IMR-90 (cell line): ENCODE data around the gene TNFRSF21. TPM values are rescaled to one million over a fixed set of nuclear protein-coding genes. Genes with fewer than 3 reads are reported as not detected.
"Not testable (repeated sequence)": the region's sequence is repeated elsewhere in the genome, so short reads cannot be mapped to it uniquely, and the experiment has no call there.

Experiments
- ATAC-seq: fragments of 200-7000 bp; cut with Tn5 transposase; 2 replicates; pipeline ENCODE4 v1.9.1; 2020; ENCODE audit warnings: low read depth, mild to moderate bottlenecking, moderate library complexity
- BruUV-seq: library from RNA; stranded (reverse); fragments of 400-500 nt; replicated peaks from 2 replicates; lab custom pipeline; 2021; lab: Mats Ljungman, UMichigan
- CTCF ChIA-PET: fragments of 300-600 bp; formaldehyde crosslinking; extraction: SDS; loops from one replicate; lab custom pipeline; 2021; ENCODE audit warnings: antibody characterized with exemption; lab: Yijun Ruan, JAX
- POLR2A ChIA-PET: fragments of 300-600 bp; sonication (Branson Sonifier 250); formaldehyde crosslinking; loops from one replicate; lab custom pipeline; 2022; ENCODE audit warnings: antibody characterized with exemption; ENCODE audit not compliant: unreplicated experiment; lab: Charles Lee
- DNase-seq: peaks from one replicate; pipeline ENCODE4 v3.0.0; 2013
- H2AFZ ChIP-seq: replicated peaks from 2 replicates; pipeline ENCODE3; 2013; ENCODE audit warnings: low read length, mild to moderate bottlenecking; ENCODE audit not compliant: poor library complexity
- H2AK5ac ChIP-seq: 2 replicates; pipeline ENCODE4 v1.6.1; 2013; ENCODE audit warnings: low read depth, low read length, inconsistent platforms
- H2AK9ac ChIP-seq: replicated peaks from 2 replicates; pipeline ENCODE3; 2013; ENCODE audit warnings: mild to moderate bottlenecking, low read depth, low read length, moderate library complexity; ENCODE audit not compliant: poor library complexity
- H2BK120ac ChIP-seq: 2 replicates; pipeline ENCODE4 v1.6.1; 2013; ENCODE audit warnings: low read depth, low read length, inconsistent platforms
- H2BK15ac ChIP-seq: 3 replicates; pipeline ENCODE4 v1.6.1; 2013; ENCODE audit warnings: low read depth, low read length, inconsistent platforms
- H2BK20ac ChIP-seq: 2 replicates; pipeline ENCODE4 v1.6.1; 2013; ENCODE audit warnings: low read depth, mild to moderate bottlenecking, inconsistent platforms, low read length, moderate library complexity
- H2BK5ac ChIP-seq: 2 replicates; pipeline ENCODE4 v1.6.1; 2013; ENCODE audit warnings: mild to moderate bottlenecking, low read depth, low read length, inconsistent platforms; ENCODE audit not compliant: poor library complexity, severe bottlenecking
- H3K14ac ChIP-seq: replicated peaks from 2 replicates; pipeline ENCODE4 v1.6.1; 2013; ENCODE audit warnings: low read depth, low read length, inconsistent platforms
- H3K18ac ChIP-seq: 2 replicates; pipeline ENCODE4 v1.6.1; 2013; ENCODE audit warnings: low read depth, low read length, control low read depth
- H3K23ac ChIP-seq: 2 replicates; pipeline ENCODE4 v1.6.1; 2013; ENCODE audit warnings: low read depth, low read length, inconsistent platforms
- H3K27ac ChIP-seq: 2 replicates; pipeline ENCODE4 v1.5.1; 2013; ENCODE audit warnings: mild to moderate bottlenecking, control low read depth, low read length; ENCODE audit not compliant: insufficient read depth
- H3K27me3 ChIP-seq: 2 replicates; pipeline ENCODE4 v1.6.1; 2013; ENCODE audit warnings: low read length; ENCODE audit not compliant: control insufficient read depth, insufficient read depth
- H3K36me3 ChIP-seq: 2 replicates; pipeline ENCODE4 v1.6.1; 2013; ENCODE audit warnings: low read length, mixed read lengths; ENCODE audit not compliant: control insufficient read depth, insufficient read depth
- H3K4ac ChIP-seq: 2 replicates; pipeline ENCODE4 v1.6.1; 2013; ENCODE audit warnings: low read depth, low read length, inconsistent platforms
- H3K4me1 ChIP-seq: 2 replicates; pipeline ENCODE4 v1.6.1; 2013; ENCODE audit warnings: low read length, mixed read lengths; ENCODE audit not compliant: control insufficient read depth, insufficient read depth
- H3K4me2 ChIP-seq: 2 replicates; pipeline ENCODE4 v1.6.1; 2013; ENCODE audit warnings: low read depth, mild to moderate bottlenecking, control low read depth, low read length, moderate library complexity
- H3K4me3 ChIP-seq: 2 replicates; pipeline ENCODE4 v1.5.1; 2013; ENCODE audit warnings: low read depth, mild to moderate bottlenecking, control low read depth, low read length, moderate library complexity; ENCODE audit not compliant: insufficient read depth
- H3K56ac ChIP-seq: 2 replicates; pipeline ENCODE4 v1.6.1; 2013; ENCODE audit warnings: low read length, inconsistent platforms; ENCODE audit not compliant: insufficient read depth; ENCODE audit errors: extremely low read depth
- H3K79me1 ChIP-seq, 2 experiments: 2 replicates each; pipeline ENCODE4 v1.6.1; 2013; ENCODE audit warnings: low read length in 2 of 2, inconsistent platforms in 1 of 2, low read depth in 1 of 2
- H3K9ac ChIP-seq: 2 replicates; pipeline ENCODE4 v1.6.1; 2013; ENCODE audit warnings: low read depth, low read length, control low read depth
- H3K9me1 ChIP-seq: 2 replicates; pipeline ENCODE4 v1.6.1; 2013; ENCODE audit warnings: low read length, inconsistent platforms; ENCODE audit not compliant: insufficient read depth
- H3K9me3 ChIP-seq: 2 replicates; pipeline ENCODE4 v1.6.1; 2013; ENCODE audit warnings: low read length; ENCODE audit not compliant: control insufficient read depth, insufficient read depth
- H4K20me1 ChIP-seq: 2 replicates; pipeline ENCODE4 v1.6.1; 2013; ENCODE audit warnings: low read length, inconsistent platforms; ENCODE audit not compliant: insufficient read depth
- H4K5ac ChIP-seq: 2 replicates; pipeline ENCODE4 v1.6.1; 2013; ENCODE audit warnings: mild to moderate bottlenecking, low read depth, low read length, control low read depth
- H4K8ac ChIP-seq, 2 experiments: 2 replicates each; pipeline ENCODE4 v1.6.1; 2013; ENCODE audit warnings: low read depth in 2 of 2, low read length in 2 of 2, control low read depth in 1 of 2, inconsistent platforms in 1 of 2
- H4K91ac ChIP-seq: 2 replicates; pipeline ENCODE4 v1.6.1; 2013; ENCODE audit warnings: low read depth, low read length, inconsistent platforms; ENCODE audit not compliant: insufficient read depth
- WGBS, 2 experiments: methylation state at CpG; one replicate each; pipeline versions ENCODE4 v1.1.5 to v1.1.7; 2013; ENCODE audit warnings: missing lambda C conversion rate in 2 of 2; ENCODE audit not compliant: insufficient read length in 1 of 2; ENCODE audit errors: extremely low coverage in 2 of 2; 5-methylcytosine and 5-hydroxymethylcytosine counted together
- dilution Hi-C: fragments of 300-500 bp; cut with HindIII; formaldehyde crosslinking; loops from one replicate; pipeline ENCODE4 v1.14.3; 2018; ENCODE audit warnings: low sequenced_read_pairs; ENCODE audit not compliant: unreplicated experiment
- in situ Hi-C: fragments of 300-500 bp; cut with MboI; formaldehyde crosslinking; loops from 3 replicates; pipeline ENCODE4 v1.14.3; 2019; ENCODE audit warnings: low sequenced_read_pairs, inconsistent platforms, mixed read lengths
- intact Hi-C: fragments of 100-400 bp; cut with micrococcal nuclease; formaldehyde crosslinking; loops from 2 replicates; pipeline ENCODE4 v1.10.0; 2022
- polyA plus RNA-seq, 3 experiments: library from polyadenylated mRNA; depleted of rRNA; stranded (reverse); fragments of >200 nt; gene quantifications; 2 replicates each; pipeline ENCODE4 v1.2.3, GENCODE V29; 2012; ENCODE audit warnings: low replicate concordance in 1 of 3
- total RNA-seq: library from RNA; depleted of rRNA; stranded (reverse); fragments of >200 nt; gene quantifications from 2 replicates; pipeline ENCODE4 v1.2.3, GENCODE V29; 2012

Gene TNFRSF21
- total and polyA plus RNA-seq, 2 of the 4 experiments (the other 2 are of a cell fraction) = 2.9 to 6.9 TPM

DNA sequence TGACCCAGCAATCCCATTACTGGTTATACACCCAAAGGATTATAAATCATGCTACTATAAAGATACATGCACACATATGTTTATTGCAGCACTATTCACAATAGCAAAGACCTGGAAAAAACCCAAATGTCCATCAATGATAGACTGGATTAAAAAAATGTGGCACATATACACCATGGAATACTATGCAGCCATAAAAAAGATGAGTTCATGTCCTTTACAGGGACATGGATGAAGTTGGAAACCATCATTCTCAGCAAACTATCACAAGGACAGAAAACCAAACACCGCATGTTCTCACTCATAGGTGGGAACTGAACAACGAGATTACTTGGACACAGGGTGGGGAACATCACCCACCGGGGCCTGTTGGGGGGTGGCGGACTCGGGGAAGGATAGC lies 34.6 kb downstream of the TNFRSF21 start:
- CTCF ChIA-PET, H3K23ac ChIP-seq, H2AK9ac ChIP-seq, H3K56ac ChIP-seq, in situ Hi-C loops, H2BK120ac ChIP-seq, H3K14ac ChIP-seq, H4K8ac ChIP-seq, intact Hi-C loops, H4K91ac ChIP-seq, H2BK15ac ChIP-seq, H3K79me1 ChIP-seq, H3K4me3 ChIP-seq, H2BK5ac ChIP-seq, H4K20me1 ChIP-seq, dilution Hi-C loops, H4K5ac ChIP-seq, H3K9me3 ChIP-seq, H3K4me2 ChIP-seq, H3K4ac ChIP-seq, H3K9me1 ChIP-seq, H2AK5ac ChIP-seq, H3K27ac ChIP-seq, BruUV-seq, H2AFZ ChIP-seq, H3K18ac ChIP-seq, H3K27me3 ChIP-seq, H2BK20ac ChIP-seq, H3K9ac ChIP-seq, POLR2A ChIA-PET, DNase-seq, H3K36me3 ChIP-seq, ATAC-seq: not testable (repeated sequence)
- H3K4me1 ChIP-seq = peaks cover 16% of the 10 kb centered on the region
- no CpG with 5 or more reads among the region's 5 CpGs for WGBS, 2 experiments
